Type B pancreatic cell (in vitro differentiated cells): Measurements from ENCODE around the gene MAP2. TPM values are rescaled to one million over a fixed set of nuclear protein-coding genes. Genes with fewer than 3 reads are reported as not detected.

Experiments
- DNase-seq: peaks from one replicate; pipeline ENCODE4 v3.0.0; 2021; ENCODE audit warnings: mixed read lengths; ENCODE audit not compliant: unreplicated experiment; ENCODE audit errors: extremely low spot score
- H3K27ac Mint-ChIP-seq: 2 replicates; pipeline ENCODE4 v1.8.0; 2021; ENCODE audit warnings: mild to moderate bottlenecking, mixed read lengths
- H3K27me3 Mint-ChIP-seq: 2 replicates; pipeline ENCODE4 v1.8.0; 2021; ENCODE audit warnings: mixed read lengths
- H3K36me3 Mint-ChIP-seq: 2 replicates; pipeline ENCODE4 v1.8.0; 2021; ENCODE audit warnings: mixed read lengths
- H3K4me1 Mint-ChIP-seq: one replicate; pipeline ENCODE4 v1.8.0; 2021; ENCODE audit warnings: mixed read lengths; ENCODE audit not compliant: unreplicated experiment
- H3K4me3 Mint-ChIP-seq: 2 replicates; pipeline ENCODE4 v1.8.0; 2021; ENCODE audit warnings: mild to moderate bottlenecking, mixed read lengths
- H3K9me3 Mint-ChIP-seq: 2 replicates; pipeline ENCODE4 v1.8.0; 2021; ENCODE audit warnings: mixed read lengths
- CTCF ChIP-seq: fragments of 200-600 bp; sonication (generic); conservative IDR thresholded peaks from 2 replicates; pipeline ENCODE4 v1.5.0; 2021; ENCODE audit warnings: antibody characterized with exemption, mild to moderate bottlenecking
- total RNA-seq: library from RNA; stranded (reverse); gene quantifications from 2 replicates; pipeline ENCODE4 v1.2.1, GENCODE V29; 2021; ENCODE audit warnings: low replicate concordance

MAP2 gene
- total RNA-seq, 1 donor from 2014 or later, result 37.5 TPM

DNA sequence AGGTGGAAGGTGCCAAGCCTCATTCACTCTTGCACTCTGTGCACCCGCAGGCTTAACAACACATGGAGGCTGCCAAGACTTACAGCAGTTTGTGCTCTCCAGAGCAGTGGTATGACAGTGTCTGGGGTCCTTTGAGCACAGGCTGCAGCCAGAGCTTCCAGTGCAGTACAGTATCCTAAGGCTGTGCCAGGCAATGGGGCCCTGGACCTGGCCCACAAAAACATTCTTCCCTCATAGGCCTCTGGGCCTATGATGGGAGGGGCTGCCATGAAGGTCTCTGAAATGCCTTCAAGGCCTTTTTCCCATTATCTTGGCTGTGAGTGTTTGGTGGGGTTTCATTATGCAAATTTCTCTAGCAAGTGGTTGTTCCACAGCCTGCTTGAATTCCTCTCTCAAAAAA lies 74.8 kb downstream of the MAP2 start:
- no peak overlapping the region for H3K27ac Mint-ChIP-seq
- H3K9me3 Mint-ChIP-seq, result no peaks in the 10 kb centered on the region
- TF ChIP-seq CTCF, result no peak
- H3K36me3 Mint-ChIP-seq, result peaks cover 4% of the 10 kb centered on the region
- DNase-seq, result no peak
- peaks cover 9% of the 10 kb centered on the region for H3K27me3 Mint-ChIP-seq
- no peak overlapping the region for H3K4me3 Mint-ChIP-seq
- H3K4me1 Mint-ChIP-seq, result peaks cover 22% of the 10 kb centered on the region

DNA sequence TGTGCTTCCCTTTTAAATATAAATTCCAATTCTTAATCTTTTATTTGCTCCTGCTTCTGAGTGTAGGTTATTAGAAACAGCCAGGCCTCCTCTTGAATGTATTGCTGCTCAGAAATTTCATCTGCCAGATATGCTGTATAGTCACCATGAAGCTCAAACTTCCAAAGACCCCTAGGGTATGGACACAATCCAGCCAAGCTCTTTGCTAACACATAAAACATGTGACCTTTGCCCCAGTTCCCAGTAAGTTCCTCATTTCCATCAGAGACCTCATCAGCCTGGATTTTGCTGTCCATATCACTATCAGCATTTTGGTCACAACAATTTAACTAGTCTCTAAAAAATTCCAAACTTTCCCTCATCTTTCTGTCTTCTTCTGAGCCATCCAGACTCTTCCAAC lies 75.2 kb downstream of the MAP2 start:
- Mint-ChIP-seq H3K27me3 (peaks cover 9% of the 10 kb centered on the region), H3K36me3 (peaks cover 4% of the 10 kb centered on the region), H3K4me1 (peaks cover 22% of the 10 kb centered on the region), H3K9me3 (no peaks in the 10 kb centered on the region), H3K27ac (no peak overlapping the region), H3K4me3 (no peak overlapping the region)
- no peak for TF ChIP-seq CTCF
- DNase-seq, result no peak

GRCh38 chr2:209501579-209501978 lies 77.7 kb downstream of the MAP2 start:
- H3K9me3 Mint-ChIP-seq, result no peaks in the 10 kb centered on the region
- peaks cover 9% of the 10 kb centered on the region for H3K27me3 Mint-ChIP-seq
- no peak for TF ChIP-seq CTCF
- peaks cover 4% of the 10 kb centered on the region for H3K36me3 Mint-ChIP-seq
- peaks cover 13% of the 10 kb centered on the region for H3K4me1 Mint-ChIP-seq
- H3K4me3 Mint-ChIP-seq, result no peak overlapping the region
- no peak overlapping the region for H3K27ac Mint-ChIP-seq
- DNase-seq, result no peak

DNA sequence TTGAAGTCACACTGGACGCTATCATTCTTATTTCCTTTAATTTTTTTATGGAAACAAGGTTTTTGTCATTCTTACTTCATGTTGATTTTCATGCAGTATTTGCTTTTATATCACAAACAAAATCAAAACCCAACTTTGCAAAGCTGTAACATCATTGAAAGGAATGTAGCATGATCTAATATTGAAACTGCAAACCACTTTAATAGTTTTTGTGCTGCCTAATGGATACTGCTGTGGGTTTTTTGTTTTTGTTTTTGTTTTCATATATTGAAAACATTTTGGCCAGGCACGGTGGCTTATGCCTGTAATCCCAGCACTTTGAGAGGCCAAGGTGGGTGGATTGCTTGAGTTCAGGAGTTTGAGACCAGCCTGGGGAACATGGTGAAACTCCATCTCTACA lies 81.6 kb downstream of the MAP2 start:
- Mint-ChIP-seq H3K27me3 (peaks cover 7% of the 10 kb centered on the region), H3K4me1 (peaks cover 10% of the 10 kb centered on the region), H3K27ac (no peak overlapping the region), H3K9me3 (no peaks in the 10 kb centered on the region), H3K4me3 (no peak overlapping the region), H3K36me3 (peaks cover 1% of the 10 kb centered on the region)
- TF ChIP-seq CTCF, result no peak
- DNase-seq, result no peak

- H3K4me1 Mint-ChIP-seq, result no peaks in the 10 kb centered on the region
- no peaks in the 10 kb centered on the region for H3K9me3 Mint-ChIP-seq
- peak overlapping the region; percentile 14 for H3K27ac Mint-ChIP-seq
- no peak for TF ChIP-seq CTCF
- no peaks in the 10 kb centered on the region for H3K36me3 Mint-ChIP-seq
- DNase-seq, result no peak
- no peak overlapping the region for H3K4me3 Mint-ChIP-seq
- peaks cover 2% of the 10 kb centered on the region for H3K27me3 Mint-ChIP-seq
Observed at GRCh38 chr2:209508255-209508654, 84.4 kb downstream of the MAP2 start.

DNA sequence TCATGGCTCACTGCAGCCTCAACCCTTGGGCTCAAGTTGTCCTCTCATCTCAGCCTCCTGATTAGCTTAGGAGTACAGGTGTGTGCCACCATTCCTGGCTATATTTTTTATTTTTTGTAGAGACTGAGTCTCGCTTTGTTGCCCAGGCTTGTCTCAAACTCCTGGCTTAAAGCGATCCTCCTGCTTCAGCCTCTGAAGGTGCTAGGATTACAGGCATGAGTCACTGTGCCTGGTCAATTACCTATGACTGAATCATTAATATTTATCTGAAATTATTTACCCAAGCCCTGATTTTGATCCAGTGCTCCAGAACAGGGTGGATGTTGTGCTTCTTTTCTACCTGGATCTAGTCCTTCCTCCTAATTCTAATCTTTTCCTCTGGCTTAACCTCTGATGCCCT lies 87.8 kb downstream of the MAP2 start:
- no peaks in the 10 kb centered on the region for H3K4me1 Mint-ChIP-seq
- H3K27ac Mint-ChIP-seq, result no peak overlapping the region
- H3K4me3 Mint-ChIP-seq, result no peak overlapping the region
- no peaks in the 10 kb centered on the region for H3K9me3 Mint-ChIP-seq
- TF ChIP-seq CTCF, result no peak
- no peaks in the 10 kb centered on the region for H3K27me3 Mint-ChIP-seq
- no peak for DNase-seq
- no peaks in the 10 kb centered on the region for H3K36me3 Mint-ChIP-seq
